ENCODE measurements around the gene FRMD7.

The FRMD7 gene

DNA sequence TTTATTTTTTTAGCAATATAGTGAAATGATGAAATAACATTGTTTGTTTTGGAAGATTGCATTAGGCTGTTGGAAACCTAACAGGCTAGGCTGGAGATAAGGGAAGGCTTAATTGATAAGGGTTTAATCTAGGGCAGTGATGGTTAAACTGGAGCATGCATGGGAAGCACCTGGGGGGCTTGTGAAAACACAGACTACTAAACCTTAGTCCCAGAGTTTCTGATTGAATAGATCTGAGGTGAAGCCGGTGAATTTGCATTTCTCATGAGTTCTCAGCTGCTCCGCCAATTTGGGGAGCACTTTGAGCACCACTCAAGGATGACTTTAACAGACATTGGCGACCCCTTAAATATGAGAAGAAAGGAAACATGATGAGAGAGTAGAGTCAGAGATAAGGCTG, 93.2 kb downstream of the FRMD7 start:
- DNase-seq (ENCODE audit: low read depth in 2 of 2), result no peak

DNA sequence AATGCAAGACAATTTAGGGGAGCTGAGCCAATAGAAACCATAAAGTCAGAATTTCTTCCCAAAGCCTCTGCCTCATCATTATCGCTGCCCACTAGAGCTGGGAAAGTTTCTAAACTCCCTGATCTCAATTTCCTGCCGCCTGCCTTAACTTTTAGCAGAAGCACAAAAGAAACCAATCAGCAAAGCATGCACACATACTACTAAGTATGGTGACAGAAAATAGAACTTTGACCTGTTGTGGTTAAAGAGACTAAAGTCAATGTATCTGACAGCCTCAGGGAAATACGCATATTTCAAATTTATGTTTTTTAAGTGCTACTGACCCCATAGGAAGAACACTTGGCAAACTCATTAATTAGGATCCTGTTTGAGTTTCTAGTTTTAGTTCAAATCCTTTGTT, 94.7 kb downstream of the FRMD7 start:
- DNase-seq (ENCODE audit: low read depth in 2 of 2), result no peak

DNA sequence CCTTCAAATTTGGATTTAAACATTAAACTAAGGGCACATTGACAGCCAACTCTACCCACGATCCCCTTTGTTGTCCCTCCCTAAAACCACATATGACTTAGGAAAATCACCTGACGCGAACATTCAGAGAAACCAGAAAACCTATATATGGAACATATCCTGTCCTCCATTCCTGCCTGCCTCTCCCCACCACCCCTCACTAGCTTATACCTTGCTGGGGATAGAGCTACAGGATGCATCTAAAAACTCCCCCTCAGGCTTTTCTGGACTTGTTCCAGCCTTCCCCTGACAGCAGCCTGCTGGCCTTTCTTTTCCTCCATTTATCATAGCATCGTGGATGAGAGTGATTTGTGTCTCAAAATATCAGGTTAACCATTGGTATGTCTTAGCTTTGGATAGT, 96.0 kb downstream of the FRMD7 start:
- no peak for DNase-seq (ENCODE audit: low read depth in 2 of 2)

DNA sequence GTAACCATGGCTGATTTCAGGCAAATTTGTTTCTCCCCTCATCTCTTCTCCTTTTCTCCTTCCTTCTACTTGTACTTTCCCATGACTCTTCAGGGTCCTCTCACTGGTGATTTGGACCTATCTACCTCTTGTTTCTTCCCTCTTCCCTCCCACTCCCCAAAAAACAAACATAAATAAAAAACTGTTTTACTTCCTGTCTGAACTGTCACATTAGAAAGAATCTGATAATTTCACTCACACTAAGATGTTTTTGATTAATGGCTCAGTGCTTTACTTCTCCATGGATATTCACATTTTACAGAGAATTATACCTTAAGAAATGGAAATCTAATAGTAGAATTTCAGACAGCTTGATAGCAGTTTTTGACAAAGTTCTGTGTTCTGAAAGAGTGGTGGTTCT, 97.6 kb downstream of the FRMD7 start:
- no peak for DNase-seq (ENCODE audit: low read depth in 2 of 2)

Measured in fibroblast of skin of left biceps (primary cell).